K562 (cell line): ENCODE data around the gene KMT2E.

ENCODE experiments used
- CTCF ChIP-seq, 3 experiments: IDR thresholded peaks in 2 of 3; conservative IDR thresholded peaks in 1 of 3; 2 replicates each; pipeline ENCODE4 v1.5.1; 2011 to 2012; ENCODE audit warnings: low read length in 3 of 3, mild to moderate bottlenecking in 3 of 3, control low read depth in 2 of 3, improper control_type of control experiment in 1 of 3, inconsistent platforms in 1 of 3, low read depth in 1 of 3, mixed read lengths in 1 of 3, moderate library complexity in 1 of 3; ENCODE audit not compliant: insufficient read depth in 2 of 3
- HMGXB4 ChIP-seq: sonication (generic); formaldehyde crosslinking; IDR thresholded peaks from 2 replicates; pipeline ENCODE4 v1.8.1; 2023; ENCODE audit warnings: mild to moderate bottlenecking, missing genetic modification reagents
- HNRNPUL1 ChIP-seq: fragments of 200-400 bp; formaldehyde crosslinking; IDR thresholded peaks from 2 replicates; pipeline ENCODE4 v1.6.1; 2017; ENCODE audit warnings: low read length
- JUN ChIP-seq, 2 experiments: sonication (generic) in 1 of 2; formaldehyde crosslinking in 1 of 2; IDR thresholded peaks; 2 replicates each; pipeline versions ENCODE4 v1.6.1 to v1.8.0; 2012 to 2022; ENCODE audit warnings: borderline replicate concordance in 2 of 2, mild to moderate bottlenecking in 2 of 2, improper control_type of control experiment in 1 of 2, low read depth in 1 of 2, low read length in 1 of 2, missing genetic modification reagents in 1 of 2
- MAX ChIP-seq: sonication (generic); formaldehyde crosslinking; IDR thresholded peaks from 2 replicates; pipeline ENCODE4 v1.9.0; 2022; ENCODE audit warnings: mild to moderate bottlenecking, missing genetic modification reagents
- MTA2 ChIP-seq: fragments of 450-650 bp; IDR thresholded peaks from 2 replicates; pipeline ENCODE4 v1.6.1; 2016; ENCODE audit warnings: low read depth
- MYNN ChIP-seq, 2 experiments: sonication (generic); formaldehyde crosslinking in 1 of 2; IDR thresholded peaks; 2 replicates each; pipeline versions ENCODE4 v1.5.0 to v1.6.1; 2016 to 2020; ENCODE audit warnings: antibody characterized with exemption in 1 of 2, missing genetic modification reagents in 1 of 2
- POLR2A ChIP-seq: fragments of 450-650 bp; conservative IDR thresholded peaks from 2 replicates; pipeline ENCODE4 v1.6.1; 2016
- RCOR1 ChIP-seq, 2 experiments: IDR thresholded peaks; 2 replicates each; pipeline ENCODE4 v1.6.1; 2012; ENCODE audit warnings: low read depth in 2 of 2, low read length in 2 of 2, borderline replicate concordance in 1 of 2, improper control_type of control experiment in 1 of 2
- REST ChIP-seq, 2 experiments: fragments of 450-650 bp; formaldehyde crosslinking in 1 of 2; IDR thresholded peaks; 2 replicates each; pipeline versions ENCODE4 v1.4.0 to v1.6.1; 2014 to 2020; ENCODE audit warnings: mild to moderate bottlenecking in 2 of 2, borderline replicate concordance in 1 of 2, low read depth in 1 of 2
- USF2 ChIP-seq: sonication (generic); formaldehyde crosslinking; IDR thresholded peaks from 2 replicates; pipeline ENCODE4 v1.5.0; 2020; ENCODE audit warnings: missing genetic modification reagents
- ZBTB43 ChIP-seq: sonication (generic); formaldehyde crosslinking; IDR thresholded peaks from 2 replicates; pipeline ENCODE4 v1.8.0; 2023; ENCODE audit warnings: mild to moderate bottlenecking, missing genetic modification reagents
- ZNF830 ChIP-seq: fragments of 250-450 bp; sonication (Bioruptor Pico); IDR thresholded peaks from 2 replicates; pipeline ENCODE4 v1.5.0; 2021; ENCODE audit warnings: mild to moderate bottlenecking

GRCh38 chr7:104981672-104982037 lies 32.4 kb upstream of the KMT2E start:
- TF ChIP-seq REST (IDR thresholded peaks at IDR 0.05; ENCODE audit: borderline replicate concordance): no peak
- TF ChIP-seq REST (CRISPR knock-in tag; IDR thresholded peaks at IDR 0.05; ENCODE audit: low read depth): no peak
- no peak for TF ChIP-seq HNRNPUL1
- TF ChIP-seq ZNF830 (CRISPR knock-in tag): no peak
- no peak for TF ChIP-seq RCOR1 (IDR thresholded peaks at IDR 0.05; ENCODE audit: borderline replicate concordance in 1 of 2, low read depth in 2 of 2, low read length in 2 of 2)
- no peak for TF ChIP-seq CTCF (IDR thresholded peaks at IDR 0.05 in 2 of 3, conservative IDR thresholded peaks at IDR 0.05 in 1 of 3; ENCODE audit: insufficient read depth in 2 of 3, low read depth in 1 of 3, low read length in 3 of 3)
- TF ChIP-seq MYNN (IDR thresholded peaks at IDR 0.05): no peak
- no peak for TF ChIP-seq MYNN (CRISPR knock-in tag; IDR thresholded peaks at IDR 0.05)
- TF ChIP-seq HMGXB4 (CRISPR knock-in tag): no peak
- no peak for TF ChIP-seq ZBTB43 (CRISPR knock-in tag)
- TF ChIP-seq USF2 (CRISPR knock-in tag): no peak
- TF ChIP-seq MAX: no peak
- TF ChIP-seq JUN (IDR thresholded peaks at IDR 0.05; ENCODE audit: borderline replicate concordance, low read depth, low read length): no peak
- TF ChIP-seq JUN (CRISPR knock-in tag; IDR thresholded peaks at IDR 0.05; ENCODE audit: borderline replicate concordance): no peak
- TF ChIP-seq MTA2: no peak
- TF ChIP-seq POLR2A: no peak
